HEK293 (cell line): ENCODE data around the gene ZER1.

ENCODE experiments used
- CTCF ChIA-PET: fragments of 350-600 bp; formaldehyde crosslinking; extraction: SDS; loops from one replicate; lab custom pipeline; 2021; ENCODE audit warnings: antibody characterized with exemption; lab: Yijun Ruan, JAX
- POLR2A ChIA-PET: fragments of 300-600 bp; formaldehyde crosslinking; extraction: SDS; loops from one replicate; lab custom pipeline; 2020; ENCODE audit warnings: antibody characterized with exemption, inconsistent platforms; lab: Yijun Ruan, JAX
- H3K27ac ChIP-seq: fragments of 200-500 bp; sonication (Bioruptor generic); 2 replicates; pipeline ENCODE4 v1.5.1; 2014; ENCODE audit warnings: low read depth, low read length, control low read depth, inconsistent platforms; ENCODE audit errors: extremely low read depth
- H3K36me3 ChIP-seq, 2 experiments: fragments of 200-500 bp in 1 of 2; sonication (Bioruptor generic) in 1 of 2; 1 replicate in 1 of 2; 2 replicates in 1 of 2; pipeline ENCODE4 v1.5.1; 2014 to 2017; ENCODE audit warnings: inconsistent platforms in 2 of 2, low read length in 2 of 2; ENCODE audit not compliant: control insufficient read depth in 2 of 2, insufficient read depth in 1 of 2
- H3K4me1 ChIP-seq: fragments of 200-500 bp; sonication (Bioruptor generic); 2 replicates; pipeline ENCODE4 v1.5.1; 2014; ENCODE audit warnings: mild to moderate bottlenecking, low read length, inconsistent platforms; ENCODE audit not compliant: control insufficient read depth, insufficient read depth
- H3K4me3 ChIP-seq: 2 replicates; pipeline ENCODE4 v1.5.1; 2011; ENCODE audit warnings: low read depth, mild to moderate bottlenecking, control low read depth, low read length, moderate library complexity
- H3K9me3 ChIP-seq: fragments of 200-500 bp; sonication (Bioruptor generic); 2 replicates; pipeline ENCODE4 v1.5.1; 2014; ENCODE audit warnings: low read depth, low read length, inconsistent platforms; ENCODE audit not compliant: control insufficient read depth, insufficient read depth
- BCL11B ChIP-seq: fragments of 450-650 bp; formaldehyde crosslinking; IDR thresholded peaks from 2 replicates; pipeline ENCODE4 v1.5.1; 2016; ENCODE audit warnings: low read depth, missing biosample characterization, missing genetic modification characterization
- EGR2 ChIP-seq: fragments of 450-650 bp; formaldehyde crosslinking; IDR thresholded peaks from 2 replicates; pipeline ENCODE4 v1.5.1; 2016; ENCODE audit warnings: low read depth, missing biosample characterization, missing genetic modification characterization
- GLIS1 ChIP-seq: fragments of 450-650 bp; formaldehyde crosslinking; IDR thresholded peaks from 2 replicates; pipeline ENCODE4 v1.5.1; 2016; ENCODE audit warnings: missing biosample characterization, missing genetic modification characterization
- KLF1 ChIP-seq: fragments of 450-650 bp; formaldehyde crosslinking; IDR thresholded peaks from 2 replicates; pipeline ENCODE4 v1.5.1; 2016; ENCODE audit warnings: missing biosample characterization, missing genetic modification characterization
- KLF10 ChIP-seq: fragments of 450-650 bp; IDR thresholded peaks from 2 replicates; pipeline ENCODE4 v1.5.1; 2018; ENCODE audit warnings: missing biosample characterization, mild to moderate bottlenecking, missing genetic modification characterization
- MZF1 ChIP-seq: fragments of 450-650 bp; formaldehyde crosslinking; IDR thresholded peaks from 2 replicates; pipeline ENCODE4 v1.5.1; 2017; ENCODE audit warnings: missing biosample characterization, missing genetic modification characterization, borderline replicate concordance
- REPIN1 ChIP-seq: fragments of 450-650 bp; formaldehyde crosslinking; IDR thresholded peaks from 2 replicates; pipeline ENCODE4 v1.5.1; 2017; ENCODE audit warnings: missing biosample characterization, missing genetic modification characterization, low read depth
- WT1 ChIP-seq: fragments of 450-650 bp; formaldehyde crosslinking; IDR thresholded peaks from 2 replicates; pipeline ENCODE4 v1.5.1; 2016; ENCODE audit warnings: missing biosample characterization, missing genetic modification characterization
- YY1 ChIP-seq: fragments of 450-650 bp; formaldehyde crosslinking; IDR thresholded peaks from 2 replicates; pipeline ENCODE4 v1.5.1; 2018; ENCODE audit warnings: missing biosample characterization, missing genetic modification characterization
- ZIC2 ChIP-seq: fragments of 450-650 bp; formaldehyde crosslinking; IDR thresholded peaks from 2 replicates; pipeline ENCODE4 v1.5.1; 2016; ENCODE audit warnings: missing biosample characterization, missing genetic modification characterization
- ZNF121 ChIP-seq: fragments of 450-650 bp; formaldehyde crosslinking; IDR thresholded peaks from 2 replicates; pipeline ENCODE4 v1.5.1; 2016; ENCODE audit warnings: missing biosample characterization, missing genetic modification characterization
- ZNF16 ChIP-seq: fragments of 450-650 bp; formaldehyde crosslinking; IDR thresholded peaks from 2 replicates; pipeline ENCODE4 v1.5.1; 2016; ENCODE audit warnings: low read depth, missing biosample characterization, missing genetic modification characterization
- ZNF302 ChIP-seq: fragments of 450-650 bp; formaldehyde crosslinking; IDR thresholded peaks from 2 replicates; pipeline ENCODE4 v1.5.1; 2016; ENCODE audit warnings: missing biosample characterization, missing genetic modification characterization, low read depth
- ZNF366 ChIP-seq: fragments of 450-650 bp; formaldehyde crosslinking; conservative IDR thresholded peaks from 2 replicates; pipeline ENCODE4 v1.5.1; 2016; ENCODE audit warnings: missing biosample characterization, missing genetic modification characterization
- ZNF560 ChIP-seq: fragments of 450-650 bp; formaldehyde crosslinking; IDR thresholded peaks from 2 replicates; pipeline ENCODE4 v1.5.1; 2017; ENCODE audit warnings: missing biosample characterization, missing genetic modification characterization, borderline replicate concordance
- ZNF610 ChIP-seq: fragments of 450-650 bp; formaldehyde crosslinking; IDR thresholded peaks from 2 replicates; pipeline ENCODE4 v1.5.1; 2016; ENCODE audit warnings: missing biosample characterization, missing genetic modification characterization, borderline replicate concordance
- ZNF776 ChIP-seq: fragments of 450-650 bp; formaldehyde crosslinking; IDR thresholded peaks from 2 replicates; pipeline ENCODE4 v1.5.0; 2017; ENCODE audit warnings: missing biosample characterization, missing genetic modification characterization, borderline replicate concordance
- ZSCAN23 ChIP-seq: fragments of 450-650 bp; formaldehyde crosslinking; IDR thresholded peaks from 2 replicates; pipeline ENCODE4 v1.5.1; 2016; ENCODE audit warnings: missing biosample characterization, missing genetic modification characterization
- TF ChIP-seq, protein P1 (sequence below): fragments of 450-650 bp; formaldehyde crosslinking; IDR thresholded peaks from 2 replicates; pipeline ENCODE4 v1.5.1; 2016; ENCODE audit warnings: missing biosample characterization, missing genetic modification characterization
- TF ChIP-seq, protein P2 (sequence below): fragments of 450-650 bp; formaldehyde crosslinking; IDR thresholded peaks from 2 replicates; pipeline ENCODE4 v1.5.1; 2016; ENCODE audit warnings: missing biosample characterization, missing genetic modification characterization
- TF ChIP-seq, protein P3 (sequence below): fragments of 450-650 bp; formaldehyde crosslinking; IDR thresholded peaks from 2 replicates; pipeline ENCODE4 v1.5.1; 2017; ENCODE audit warnings: missing biosample characterization, missing genetic modification characterization
- TF ChIP-seq, protein P4 (sequence below): fragments of 450-650 bp; formaldehyde crosslinking; IDR thresholded peaks from 2 replicates; pipeline ENCODE4 v1.5.1; 2016; ENCODE audit warnings: missing biosample characterization, missing genetic modification characterization

ZER1 gene

DNA sequence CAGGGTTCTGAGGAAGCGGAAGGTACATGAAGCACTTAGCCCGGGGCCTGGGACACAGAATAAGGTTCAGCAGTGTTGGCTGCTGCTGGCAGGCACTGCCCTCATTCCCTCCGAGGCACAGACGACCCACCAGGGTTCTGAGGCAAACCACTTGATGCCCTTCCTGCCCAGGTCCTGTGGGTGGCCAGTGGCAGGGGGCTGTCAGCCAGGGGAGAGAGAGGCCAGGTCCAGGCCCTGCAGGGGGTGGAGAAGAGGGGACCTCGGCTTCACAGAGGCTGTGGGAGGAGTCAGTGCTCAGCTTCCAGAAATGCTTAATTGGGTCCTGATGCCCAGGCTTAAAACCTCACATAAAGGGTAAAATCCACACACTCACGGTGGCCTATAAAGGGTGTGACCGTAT lies 43.4 kb downstream of the ZER1 start:
- POLR2A ChIA-PET, result no interaction called here
- Histone ChIP-seq H3K36me3 (peaks cover 0 to 23% of the 10 kb centered on the region in 2 experiments; a peak in 1 of 3 replicates), H3K27ac (no peak overlapping the region), H3K4me1 (no peaks in the 10 kb centered on the region), H3K4me3 (no peak overlapping the region), H3K9me3 (no peaks in the 10 kb centered on the region)
- CTCF ChIA-PET, result no interaction called here
- TF ChIP-seq KLF1 (tag by site-specific recombination) (no peak), ZIC2 (tag by site-specific recombination) (peak; percentile 55), GLIS1 (tag by site-specific recombination) (peak; percentile 35; the same call in 1 of the 2 replicates)

DNA sequence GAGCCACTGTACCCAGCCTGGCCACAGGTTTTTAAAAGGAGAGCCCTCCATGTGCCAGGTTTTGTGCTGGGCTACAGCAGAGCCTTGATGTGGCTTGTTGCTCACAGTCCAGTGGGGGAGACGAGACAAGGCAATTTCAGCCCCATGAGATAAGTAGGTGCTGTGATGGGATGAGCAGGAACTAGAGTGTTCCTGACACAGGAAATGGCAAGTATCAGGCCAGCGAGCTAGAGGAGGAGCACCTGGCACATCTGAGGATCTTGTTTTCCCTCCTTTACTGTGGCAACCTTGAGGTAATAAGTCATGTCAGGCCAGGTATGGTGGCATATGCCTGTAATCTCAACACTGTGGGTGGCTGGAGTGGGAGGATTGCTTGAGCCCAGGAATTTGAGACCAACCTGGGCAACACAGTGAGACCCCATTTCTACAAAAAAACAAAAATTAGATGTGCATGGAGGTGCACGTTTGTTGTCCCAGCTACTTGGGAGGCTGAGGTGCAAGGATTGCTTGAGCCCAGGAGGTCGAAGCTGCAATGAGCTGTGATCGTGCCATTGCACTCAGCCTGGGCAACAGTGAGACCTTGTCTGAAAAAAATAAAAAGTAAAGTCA lies 44.0 kb downstream of the ZER1 start:
- H3K36me3 ChIP-seq, result peaks cover 0 to 20% of the 10 kb centered on the region in 2 experiments; a peak in 1 of 3 replicates
- TF ChIP-seq, protein P1, sequence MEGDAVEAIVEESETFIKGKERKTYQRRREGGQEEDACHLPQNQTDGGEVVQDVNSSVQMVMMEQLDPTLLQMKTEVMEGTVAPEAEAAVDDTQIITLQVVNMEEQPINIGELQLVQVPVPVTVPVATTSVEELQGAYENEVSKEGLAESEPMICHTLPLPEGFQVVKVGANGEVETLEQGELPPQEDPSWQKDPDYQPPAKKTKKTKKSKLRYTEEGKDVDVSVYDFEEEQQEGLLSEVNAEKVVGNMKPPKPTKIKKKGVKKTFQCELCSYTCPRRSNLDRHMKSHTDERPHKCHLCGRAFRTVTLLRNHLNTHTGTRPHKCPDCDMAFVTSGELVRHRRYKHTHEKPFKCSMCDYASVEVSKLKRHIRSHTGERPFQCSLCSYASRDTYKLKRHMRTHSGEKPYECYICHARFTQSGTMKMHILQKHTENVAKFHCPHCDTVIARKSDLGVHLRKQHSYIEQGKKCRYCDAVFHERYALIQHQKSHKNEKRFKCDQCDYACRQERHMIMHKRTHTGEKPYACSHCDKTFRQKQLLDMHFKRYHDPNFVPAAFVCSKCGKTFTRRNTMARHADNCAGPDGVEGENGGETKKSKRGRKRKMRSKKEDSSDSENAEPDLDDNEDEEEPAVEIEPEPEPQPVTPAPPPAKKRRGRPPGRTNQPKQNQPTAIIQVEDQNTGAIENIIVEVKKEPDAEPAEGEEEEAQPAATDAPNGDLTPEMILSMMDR (tag by site-specific recombination), result no peak
- TF ChIP-seq ZNF121 (tag by site-specific recombination), result peak; percentile 93
- TF ChIP-seq MZF1 (tag by site-specific recombination), result no peak
- TF ChIP-seq KLF10 (tag by site-specific recombination), result no peak
- no peak for TF ChIP-seq WT1 (tag by site-specific recombination)
- TF ChIP-seq ZNF610 (tag by site-specific recombination), result no peak
- TF ChIP-seq, protein P2, sequence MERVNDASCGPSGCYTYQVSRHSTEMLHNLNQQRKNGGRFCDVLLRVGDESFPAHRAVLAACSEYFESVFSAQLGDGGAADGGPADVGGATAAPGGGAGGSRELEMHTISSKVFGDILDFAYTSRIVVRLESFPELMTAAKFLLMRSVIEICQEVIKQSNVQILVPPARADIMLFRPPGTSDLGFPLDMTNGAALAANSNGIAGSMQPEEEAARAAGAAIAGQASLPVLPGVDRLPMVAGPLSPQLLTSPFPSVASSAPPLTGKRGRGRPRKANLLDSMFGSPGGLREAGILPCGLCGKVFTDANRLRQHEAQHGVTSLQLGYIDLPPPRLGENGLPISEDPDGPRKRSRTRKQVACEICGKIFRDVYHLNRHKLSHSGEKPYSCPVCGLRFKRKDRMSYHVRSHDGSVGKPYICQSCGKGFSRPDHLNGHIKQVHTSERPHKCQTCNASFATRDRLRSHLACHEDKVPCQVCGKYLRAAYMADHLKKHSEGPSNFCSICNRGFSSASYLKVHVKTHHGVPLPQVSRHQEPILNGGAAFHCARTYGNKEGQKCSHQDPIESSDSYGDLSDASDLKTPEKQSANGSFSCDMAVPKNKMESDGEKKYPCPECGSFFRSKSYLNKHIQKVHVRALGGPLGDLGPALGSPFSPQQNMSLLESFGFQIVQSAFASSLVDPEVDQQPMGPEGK (tag by site-specific recombination), result no peak
- TF ChIP-seq, protein P3, sequence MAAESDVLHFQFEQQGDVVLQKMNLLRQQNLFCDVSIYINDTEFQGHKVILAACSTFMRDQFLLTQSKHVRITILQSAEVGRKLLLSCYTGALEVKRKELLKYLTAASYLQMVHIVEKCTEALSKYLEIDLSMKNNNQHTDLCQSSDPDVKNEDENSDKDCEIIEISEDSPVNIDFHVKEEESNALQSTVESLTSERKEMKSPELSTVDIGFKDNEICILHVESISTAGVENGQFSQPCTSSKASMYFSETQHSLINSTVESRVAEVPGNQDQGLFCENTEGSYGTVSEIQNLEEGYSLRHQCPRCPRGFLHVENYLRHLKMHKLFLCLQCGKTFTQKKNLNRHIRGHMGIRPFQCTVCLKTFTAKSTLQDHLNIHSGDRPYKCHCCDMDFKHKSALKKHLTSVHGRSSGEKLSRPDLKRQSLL (tag by site-specific recombination), result no peak
- TF ChIP-seq EGR2 (tag by site-specific recombination), result 0 out of 2 replicates have a peak, but pooled peaks have one; percentile 35
- no peak for TF ChIP-seq ZNF560 (tag by site-specific recombination)
- TF ChIP-seq ZSCAN23 (tag by site-specific recombination), result no peak
- no peak for TF ChIP-seq ZNF302 (tag by site-specific recombination)
- TF ChIP-seq GLIS1 (tag by site-specific recombination), result no peak
- TF ChIP-seq, all 188 proteins: peak for 2
- no peak overlapping the region for H3K27ac ChIP-seq
- CTCF ChIA-PET, result no interaction called here
- POLR2A ChIA-PET, result no interaction called here
- no peak overlapping the region for H3K4me3 ChIP-seq
- no peaks in the 10 kb centered on the region for H3K9me3 ChIP-seq
- H3K4me1 ChIP-seq, result no peaks in the 10 kb centered on the region

DNA sequence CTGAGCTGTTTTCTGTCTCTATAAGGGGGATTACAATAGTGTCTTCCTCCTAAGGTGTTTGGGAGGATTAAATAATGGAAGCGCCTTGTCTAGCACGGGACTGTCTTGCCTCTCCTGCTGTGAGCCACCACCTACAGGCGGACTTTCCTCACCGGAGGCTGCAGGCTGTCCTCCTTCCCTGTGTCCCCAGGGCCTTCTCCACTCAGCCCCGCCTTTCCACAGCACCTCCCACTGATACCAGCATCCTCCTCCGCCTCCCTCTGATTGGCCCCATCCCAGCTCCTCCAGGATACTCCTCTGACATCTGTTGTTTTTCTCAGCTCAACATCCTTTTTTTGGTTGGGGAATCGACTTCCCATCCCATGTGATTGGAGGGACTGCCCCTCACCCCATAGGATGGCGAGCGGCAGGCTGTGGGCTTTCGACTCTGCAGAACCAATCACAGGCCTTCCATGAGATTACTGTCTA lies 46.9 kb downstream of the ZER1 start:
- Histone ChIP-seq H3K4me1 (no peaks in the 10 kb centered on the region), H3K9me3 (no peaks in the 10 kb centered on the region), H3K27ac (peak overlapping the region; percentile 11; the same call in 1 of the 2 replicates), H3K4me3 (peak overlapping the region; percentile 29), H3K36me3 (peaks cover 0 to 22% of the 10 kb centered on the region in 2 experiments; a peak in 1 of 3 replicates)
- CTCF ChIA-PET, result interaction anchor here (0.9 to 1.5 kb wide), 4 partner anchors 8 to 93 kb away, joined by 3 to 16 read pairs (median 6); partner anchors contain the start of genes ENDOG and PKN3
- POLR2A ChIA-PET, result interaction anchor here (0.6 to 2.5 kb wide), 24 partner anchors 8 to 565 kb away, joined by 3 to 22 read pairs (median 6); partner anchors contain the start of genes BBLN, ENDOG, IER5L and PKN3
- TF ChIP-seq, protein P4, sequence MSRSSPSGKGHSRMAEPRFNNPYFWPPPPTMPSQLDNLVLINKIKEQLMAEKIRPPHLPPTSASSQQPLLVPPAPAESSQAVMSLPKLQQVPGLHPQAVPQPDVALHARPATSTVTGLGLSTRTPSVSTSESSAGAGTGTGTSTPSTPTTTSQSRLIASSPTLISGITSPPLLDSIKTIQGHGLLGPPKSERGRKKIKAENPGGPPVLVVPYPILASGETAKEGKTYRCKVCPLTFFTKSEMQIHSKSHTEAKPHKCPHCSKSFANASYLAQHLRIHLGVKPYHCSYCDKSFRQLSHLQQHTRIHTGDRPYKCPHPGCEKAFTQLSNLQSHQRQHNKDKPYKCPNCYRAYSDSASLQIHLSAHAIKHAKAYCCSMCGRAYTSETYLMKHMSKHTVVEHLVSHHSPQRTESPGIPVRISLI (tag by site-specific recombination), result no peak
- TF ChIP-seq ZNF366 (tag by site-specific recombination) (no peak), ZNF776 (no peak), BCL11B (tag by site-specific recombination) (no peak), REPIN1 (tag by site-specific recombination) (no peak), YY1 (tag by site-specific recombination) (no peak), ZNF16 (tag by site-specific recombination) (no peak)
- TF ChIP-seq, protein P3 (tag by site-specific recombination), result no peak
